GM19452 (cell line): ENCODE measurements around the gene ACTR3.
A peak's percentile ranks its signal among the peaks of the same experiment; 100 is the strongest.

Source experiments
- ATAC-seq: cut with Tn5 transposase; IDR thresholded peaks from one replicate; pipeline ENCODE4 v1.9.1; 2021; ENCODE audit not compliant: unreplicated experiment

ACTR3 gene

GRCh38 chr2:113875135-113875534 is 14.8 kb upstream of the ACTR3 start:
- no peak for ATAC-seq

- no peak for ATAC-seq
These were observed 13.1 kb upstream of the ACTR3 start for GRCh38 chr2:113876503-113877387.

- ATAC-seq: no peak
These were observed 11.9 kb upstream of the ACTR3 start for GRCh38 chr2:113877711-113878598.

- no peak for ATAC-seq
These were observed 11.1 kb upstream of the ACTR3 start for GRCh38 chr2:113878743-113879142.

- ATAC-seq: no peak
These were observed 10.4 kb upstream of the ACTR3 start for GRCh38 chr2:113879457-113879856.

- ATAC-seq: peak; percentile 74
These were observed 3.3 kb upstream of the ACTR3 start for GRCh38 chr2:113886479-113887008.

- no peak for ATAC-seq
These were observed 2.7 kb upstream of the ACTR3 start for GRCh38 chr2:113887009-113887792.

- ATAC-seq: no peak
These were observed 1.0 kb upstream of the ACTR3 start for GRCh38 chr2:113888641-113889470.

GRCh38 chr2:113890253-113891235 is 655 bp downstream of the ACTR3 start:
- peak; percentile 23 for ATAC-seq

- no peak for ATAC-seq
These were observed 1.5 kb downstream of the ACTR3 start for GRCh38 chr2:113891265-113891959.

- no peak for ATAC-seq
These were observed 2.3 kb downstream of the ACTR3 start for GRCh38 chr2:113892004-113892710.

GRCh38 chr2:113894156-113894743 is 4.4 kb downstream of the ACTR3 start:
- ATAC-seq: no peak

- no peak for ATAC-seq
These were observed 5.4 kb downstream of the ACTR3 start for GRCh38 chr2:113895301-113895700.

GRCh38 chr2:113895819-113896563 is 6.1 kb downstream of the ACTR3 start:
- no peak for ATAC-seq

GRCh38 chr2:113896791-113897190 is 6.9 kb downstream of the ACTR3 start:
- ATAC-seq: no peak

- ATAC-seq: no peak
These were observed 8.2 kb downstream of the ACTR3 start for GRCh38 chr2:113898081-113898480.
